CD4-positive, alpha-beta T cell treated with Interleukin-6 for 4 hours (primary cell): ENCODE results near the gene PLAC1.

Experiments used
- DNase-seq: peaks from one replicate; pipeline ENCODE4 v3.0.0-alpha.2; 2020; ENCODE audit warnings: mixed read lengths

The PLAC1 gene

DNA sequence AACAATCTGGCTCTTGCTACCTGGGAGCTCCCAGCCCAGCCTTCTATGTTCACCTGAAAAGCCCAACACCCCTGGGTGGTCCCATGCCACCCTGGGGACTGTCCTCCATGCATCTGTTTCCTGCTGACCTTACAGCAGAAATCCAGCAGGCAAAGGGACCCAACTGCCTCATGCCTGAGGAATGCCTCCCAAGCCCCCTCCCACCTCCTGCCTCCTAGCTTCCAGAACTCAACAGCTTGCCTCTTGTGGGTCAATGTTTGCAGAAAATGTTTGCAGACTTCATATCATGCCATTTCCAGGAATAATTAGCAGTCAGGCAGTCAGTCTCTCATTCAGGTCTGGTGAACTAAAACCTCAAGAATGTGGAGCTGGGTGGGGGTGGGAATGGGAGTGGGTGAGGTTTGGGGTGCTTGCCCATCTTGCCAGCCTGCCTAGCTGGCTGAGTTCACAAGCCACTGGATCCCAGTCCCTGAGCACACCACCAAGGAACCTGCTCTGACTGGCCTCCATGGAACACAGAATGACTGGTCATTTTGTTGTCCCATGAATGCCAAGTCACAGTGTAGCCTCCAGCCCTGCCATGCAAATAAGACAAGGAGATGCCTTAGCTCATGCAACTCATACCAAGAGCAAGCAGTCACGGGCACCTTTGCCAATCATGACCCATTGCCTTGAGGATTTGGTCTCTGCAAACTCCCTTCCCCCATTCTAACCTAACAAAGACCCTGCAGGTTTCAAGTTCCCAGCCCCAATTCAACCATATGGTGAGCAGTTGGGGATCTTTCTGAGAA, 12.1 kb upstream of the PLAC1 start:
- no peak for DNase-seq

DNA sequence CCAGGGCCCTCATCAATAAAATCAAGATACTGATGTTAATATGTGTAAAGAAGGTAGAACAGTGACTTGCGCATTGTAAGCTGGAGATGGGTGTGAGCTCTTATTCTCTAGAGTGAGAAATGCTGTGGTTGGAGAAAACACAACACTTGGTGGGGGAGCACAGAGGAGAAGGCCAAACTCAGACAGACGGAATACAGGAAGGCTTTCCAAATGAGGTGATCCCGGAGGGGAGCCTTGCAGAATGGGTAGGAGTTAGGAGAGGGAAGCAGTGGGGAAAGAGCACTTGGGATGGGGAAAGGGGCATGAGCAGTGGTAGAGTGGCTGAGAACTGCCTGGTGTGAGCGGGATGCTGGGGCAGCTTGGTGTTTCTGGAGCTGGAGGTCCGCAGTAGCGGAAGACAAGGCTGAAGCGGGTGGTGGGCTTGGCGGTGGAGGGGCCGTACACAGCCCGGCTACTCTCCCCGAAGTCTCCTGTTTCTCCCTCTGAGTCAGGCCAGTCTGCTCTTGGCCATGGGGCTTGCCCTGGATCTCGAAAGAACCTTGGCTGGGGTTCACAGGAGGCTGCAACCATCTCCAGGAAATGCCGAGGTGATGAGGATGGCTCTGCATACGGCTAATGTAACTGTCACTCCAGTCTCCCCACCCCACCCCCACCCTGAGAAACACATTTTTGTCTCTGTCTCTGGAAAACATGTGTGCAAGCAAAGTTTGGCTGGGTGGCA, 11.3 kb upstream of the PLAC1 start:
- no peak for DNase-seq

DNA sequence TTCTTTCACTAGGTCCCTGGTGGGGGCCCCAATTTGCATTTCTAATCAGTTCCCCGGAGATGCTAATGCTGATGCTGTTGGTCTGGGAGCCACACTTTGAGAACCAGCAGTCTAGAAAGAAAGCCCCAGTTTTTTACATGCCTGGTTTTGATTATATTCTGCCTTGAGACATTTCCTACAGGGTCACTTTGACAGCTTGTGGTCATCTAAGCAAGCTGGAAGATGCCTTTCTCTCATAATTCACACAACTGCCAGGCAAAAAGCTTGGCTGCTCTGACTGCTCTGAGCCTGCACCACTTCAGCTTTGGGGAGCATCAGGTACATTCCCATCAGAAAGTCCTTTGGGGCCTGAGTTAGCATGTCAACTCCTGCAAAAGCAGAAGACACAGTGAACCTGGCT, 5.9 kb upstream of the PLAC1 start:
- DNase-seq: no peak

DNA sequence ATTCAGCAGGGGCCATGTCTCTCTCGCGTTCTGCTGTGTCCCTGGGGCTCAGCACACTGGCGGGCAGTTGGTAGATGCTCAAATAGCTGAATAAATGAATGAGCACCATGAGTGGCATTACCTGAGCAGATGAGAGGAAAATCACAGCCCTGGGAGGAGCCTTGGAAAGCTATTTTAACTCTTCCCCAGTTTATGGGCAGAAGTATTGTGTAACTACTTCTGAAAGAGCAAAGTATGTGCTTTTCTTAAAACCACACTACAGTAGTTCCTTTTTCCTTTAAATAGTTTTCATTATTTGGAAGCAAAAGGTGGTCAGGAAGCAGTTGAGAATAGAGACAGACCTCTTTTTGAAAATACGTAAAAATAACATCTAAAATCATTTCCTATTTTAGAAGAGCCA, 3.0 kb upstream of the PLAC1 start:
- DNase-seq: no peak

DNA sequence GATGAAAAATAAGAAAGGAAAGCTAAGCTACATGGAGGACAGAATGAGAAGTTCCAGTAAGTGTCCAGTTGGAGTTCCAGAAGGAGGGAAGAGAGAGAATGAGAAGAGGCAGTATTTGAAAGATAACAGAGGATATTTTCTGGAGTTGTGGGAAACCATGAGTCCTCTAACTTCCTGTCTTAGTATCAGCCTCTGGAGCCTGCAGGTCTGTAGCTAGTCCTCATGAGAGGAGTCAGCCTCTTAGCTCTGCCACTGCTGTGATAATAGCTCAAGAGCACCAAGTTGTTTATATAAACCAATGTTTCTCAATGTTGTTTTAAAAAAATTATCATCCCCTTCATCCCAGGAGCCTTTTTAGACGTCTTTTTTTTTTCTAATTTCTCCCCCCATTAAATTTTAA, 2.4 kb upstream of the PLAC1 start:
- no peak for DNase-seq

DNA sequence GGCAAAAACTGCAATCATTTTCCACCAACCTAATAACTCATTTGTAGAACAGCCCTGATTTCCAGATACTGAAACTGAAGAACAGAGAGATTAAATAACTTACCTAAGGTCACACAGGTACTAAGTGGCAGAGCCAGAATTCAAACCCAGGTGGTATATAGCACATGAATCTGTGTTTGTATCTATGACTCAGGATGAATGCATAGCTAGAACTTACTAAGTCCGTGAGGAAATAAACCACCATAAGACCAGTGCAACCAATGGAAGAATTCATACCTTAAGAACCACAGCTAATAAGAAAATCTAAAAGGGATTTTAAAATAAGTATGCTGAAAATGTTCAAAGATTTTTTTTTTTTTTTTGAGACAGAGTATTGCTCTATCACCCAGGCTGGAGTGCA, 1.5 kb upstream of the PLAC1 start:
- no peak for DNase-seq

DNA sequence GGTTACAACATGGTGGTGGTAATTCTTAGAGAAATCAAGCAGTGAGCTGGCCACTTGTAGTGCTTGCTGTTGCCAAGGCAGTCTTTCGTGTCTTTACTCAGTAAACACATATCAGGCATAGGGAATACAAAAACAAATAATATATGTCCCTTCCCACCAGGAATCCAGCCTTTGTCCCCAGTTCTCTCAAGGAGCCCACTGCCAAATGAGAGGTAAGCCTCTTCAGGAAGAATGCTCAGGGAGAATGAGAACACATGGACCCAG, 421 bp upstream of the PLAC1 start:
- DNase-seq: no peak

DNA sequence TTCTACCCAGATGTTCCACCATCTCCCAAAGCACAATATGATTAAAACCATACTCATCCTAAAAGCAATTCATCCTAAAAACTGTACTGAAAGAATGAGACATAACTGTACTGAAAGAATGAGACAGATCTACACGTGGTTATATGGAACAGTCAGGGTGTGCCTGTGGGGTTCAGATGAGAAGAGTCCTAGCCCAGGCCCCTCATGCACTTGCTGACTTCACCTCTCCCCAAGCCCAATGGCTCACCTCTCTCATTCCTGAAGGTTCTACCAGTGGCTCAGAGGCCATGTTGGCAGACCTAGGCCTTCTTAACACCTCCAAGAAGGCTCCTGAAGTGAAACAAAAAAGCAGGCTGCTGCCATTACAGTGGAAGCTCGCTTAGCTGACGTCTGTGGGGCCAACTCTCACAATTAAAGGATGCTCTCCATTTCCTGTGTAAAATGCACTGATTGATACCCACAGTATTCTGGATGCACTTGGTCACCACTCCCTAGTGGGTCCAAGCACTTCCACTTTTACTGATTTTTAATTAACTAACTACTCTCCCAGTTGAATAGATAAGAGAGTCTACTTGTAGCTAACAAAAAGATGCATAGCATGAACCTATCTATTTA, 3.8 kb downstream of the PLAC1 start:
- DNase-seq: no peak

DNA sequence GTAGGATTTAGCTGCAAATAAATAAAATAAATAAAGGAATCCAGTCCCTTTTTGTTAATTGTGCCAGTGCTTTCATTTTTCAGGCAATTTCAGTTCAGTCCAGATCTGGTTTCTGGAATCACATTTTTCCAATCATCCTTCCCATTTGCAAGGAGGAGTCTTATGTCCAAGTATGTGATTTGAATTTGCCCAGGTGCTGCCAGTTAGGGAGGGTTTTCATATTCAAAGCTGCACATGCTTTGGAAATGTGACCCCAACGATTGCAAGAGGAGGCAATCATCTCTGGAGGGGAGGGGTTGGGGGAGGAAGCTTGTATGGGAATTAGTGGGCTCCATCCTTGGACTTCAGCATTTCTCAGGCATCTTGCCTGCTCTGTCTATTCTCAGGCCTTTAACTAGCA, 4.4 kb downstream of the PLAC1 start:
- DNase-seq: no peak

DNA sequence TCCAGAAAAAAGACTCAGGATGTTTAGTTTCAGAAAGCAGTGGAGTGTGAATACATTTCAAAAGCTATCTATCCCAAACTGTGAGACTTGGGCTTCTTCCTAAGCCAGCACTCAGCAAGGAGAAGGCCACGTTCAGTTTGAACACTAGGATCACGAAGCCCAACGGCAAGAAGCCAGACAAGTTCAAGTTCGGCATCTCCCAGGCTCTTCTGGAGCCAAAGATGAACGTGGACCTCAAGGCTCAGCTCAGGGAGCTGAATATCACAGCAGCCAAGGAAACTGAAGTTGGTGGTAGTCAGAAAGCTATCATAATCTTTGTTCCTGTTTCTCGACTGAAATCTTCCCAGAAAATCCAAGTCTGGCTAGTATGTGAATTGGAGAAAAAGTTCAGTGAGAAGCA, 7.6 kb downstream of the PLAC1 start:
- no peak for DNase-seq

DNA sequence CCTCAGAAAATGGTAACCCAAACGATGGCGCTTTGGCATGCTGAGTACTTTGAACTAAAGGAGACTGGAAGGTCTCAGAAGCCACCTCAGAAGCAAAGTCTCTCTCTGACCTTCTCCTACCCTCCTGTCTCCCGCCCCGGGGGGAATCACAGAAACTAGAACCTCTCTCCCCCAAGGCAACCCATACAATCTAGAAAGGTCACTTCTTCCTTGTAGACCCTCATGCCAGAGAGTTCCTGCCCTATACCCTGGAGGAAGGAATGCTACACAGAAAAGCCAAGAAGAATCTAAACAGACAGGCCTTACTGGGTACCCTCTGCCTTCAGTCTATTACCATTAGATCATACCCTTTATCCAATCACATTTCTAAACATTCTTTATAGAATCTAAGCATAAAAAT, 8.5 kb downstream of the PLAC1 start:
- DNase-seq: no peak

DNA sequence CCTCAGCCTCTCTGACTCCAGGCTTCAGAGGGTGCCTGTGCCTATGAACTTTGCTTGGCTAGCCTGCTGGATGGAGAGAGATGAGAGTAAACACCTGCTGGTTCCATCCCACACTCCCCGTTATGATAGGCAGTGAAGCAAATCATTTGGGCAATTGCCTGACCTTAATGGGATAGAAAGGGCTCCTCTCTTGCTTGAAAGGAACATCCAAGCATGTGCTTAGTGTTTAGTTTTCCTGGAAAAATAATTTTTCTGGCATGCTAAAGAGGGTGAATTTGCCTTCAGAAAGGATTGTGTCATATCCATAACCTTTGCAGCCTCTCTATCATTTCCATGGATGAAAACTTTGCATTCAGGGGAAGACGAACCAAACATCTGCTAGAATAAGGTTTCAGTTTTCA, 10.8 kb downstream of the PLAC1 start:
- DNase-seq: no peak

DNA sequence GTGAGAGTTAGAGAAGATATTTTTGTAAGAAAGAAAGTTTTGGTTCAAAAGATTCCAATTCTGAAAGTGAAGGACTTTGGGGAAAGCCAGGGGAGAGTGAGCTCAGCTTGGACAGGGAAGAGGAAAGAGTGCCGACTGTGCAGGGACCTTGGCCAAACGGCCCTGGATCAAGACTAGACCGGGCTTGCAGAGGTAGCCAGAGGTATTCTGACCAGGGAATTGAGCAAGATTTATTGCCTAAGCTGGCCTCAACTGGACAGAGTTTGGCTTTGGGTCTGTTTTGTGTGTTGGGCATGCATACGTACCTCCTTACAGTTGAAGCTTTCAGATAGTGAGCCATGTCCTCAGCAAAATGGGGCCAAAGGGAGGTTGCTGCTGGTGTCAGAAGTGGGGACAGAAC, 11.6 kb downstream of the PLAC1 start:
- no peak for DNase-seq

DNA sequence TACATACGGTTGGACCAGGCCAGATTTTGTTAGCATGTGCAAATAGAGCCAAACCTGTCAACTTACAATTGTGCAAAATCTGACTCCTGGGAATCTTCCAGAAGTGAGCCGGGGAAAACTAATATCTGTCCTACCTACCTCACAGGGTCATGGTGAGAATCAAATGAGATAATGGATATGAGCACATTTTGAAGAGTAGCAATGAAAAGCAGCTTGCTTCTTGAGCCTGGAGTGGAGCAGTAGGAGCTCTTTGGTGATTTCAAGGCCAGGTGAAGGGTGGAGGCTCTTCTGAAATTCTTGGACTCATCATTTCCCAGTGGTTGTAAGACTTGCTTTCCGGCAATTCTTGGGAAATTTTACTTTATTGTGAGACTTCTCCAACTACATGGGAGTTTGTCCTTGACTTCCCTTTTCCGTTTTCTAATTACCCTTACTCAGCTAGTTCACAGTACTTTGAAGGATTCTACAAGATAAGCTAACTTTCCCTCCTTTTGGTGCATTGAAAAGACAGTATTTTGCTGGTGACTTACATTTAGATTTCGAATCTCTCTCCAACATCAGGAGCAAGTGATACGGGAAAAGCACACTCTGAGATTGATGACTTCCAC, 12.2 kb downstream of the PLAC1 start:
- DNase-seq: no peak

DNA sequence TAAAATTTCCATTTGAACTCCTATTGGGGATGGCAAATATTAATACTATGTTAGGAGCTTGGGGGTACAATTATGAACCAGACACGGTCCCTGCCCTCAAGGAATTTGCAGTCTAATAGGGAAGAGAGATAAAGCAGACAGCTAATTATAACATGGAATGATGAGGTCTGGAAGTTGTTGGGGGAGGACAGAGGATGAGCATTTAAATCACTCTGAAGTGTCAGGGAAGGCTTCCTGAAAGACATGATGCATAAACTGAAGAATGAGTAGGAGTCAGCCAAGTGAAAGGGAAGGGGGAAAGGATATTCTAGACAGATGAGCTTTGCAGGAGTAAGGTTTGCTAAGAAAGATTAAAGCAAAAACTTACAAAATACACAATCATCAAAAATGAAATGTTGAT, 15.9 kb downstream of the PLAC1 start:
- DNase-seq: no peak

DNA sequence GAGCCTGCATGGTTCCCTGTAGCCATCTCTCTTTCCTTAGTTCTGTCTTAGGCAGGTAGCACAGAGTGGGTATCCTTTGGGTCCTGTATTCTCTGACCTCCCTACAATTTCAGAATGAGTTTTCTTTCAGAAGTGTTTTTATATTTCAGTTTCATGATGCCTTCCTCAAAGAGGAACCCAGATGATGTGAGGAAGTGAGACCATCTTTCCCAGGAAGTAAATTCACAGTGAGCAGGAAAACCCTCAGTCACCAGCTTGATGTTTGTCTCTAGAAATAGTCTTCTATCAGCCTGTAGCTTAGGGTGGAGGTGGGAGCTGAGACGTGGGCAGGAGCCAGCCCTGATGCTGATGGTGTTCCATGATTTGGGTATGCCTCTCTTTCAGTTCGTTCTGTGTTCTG, 16.9 kb downstream of the PLAC1 start:
- DNase-seq: no peak

DNA sequence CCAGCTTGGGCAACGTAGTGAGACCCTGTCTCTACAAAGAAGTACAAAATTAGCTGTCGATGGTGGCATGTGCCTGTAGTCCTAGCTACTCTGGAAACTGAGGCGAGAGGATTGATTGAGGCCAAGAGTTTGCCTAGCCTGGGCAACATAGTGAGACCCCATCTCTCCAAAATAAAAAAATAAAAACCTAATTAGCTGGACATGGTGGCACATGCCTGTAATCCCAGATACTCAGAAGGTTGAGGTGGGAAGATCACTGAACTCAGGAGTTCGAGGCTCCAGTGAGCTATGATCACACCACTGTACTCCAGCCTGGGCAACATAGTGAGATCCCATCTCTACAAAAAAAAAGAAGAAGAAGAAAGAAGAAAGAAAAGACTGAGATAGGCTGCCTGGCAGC, 17.4 kb downstream of the PLAC1 start:
- DNase-seq: no peak

DNA sequence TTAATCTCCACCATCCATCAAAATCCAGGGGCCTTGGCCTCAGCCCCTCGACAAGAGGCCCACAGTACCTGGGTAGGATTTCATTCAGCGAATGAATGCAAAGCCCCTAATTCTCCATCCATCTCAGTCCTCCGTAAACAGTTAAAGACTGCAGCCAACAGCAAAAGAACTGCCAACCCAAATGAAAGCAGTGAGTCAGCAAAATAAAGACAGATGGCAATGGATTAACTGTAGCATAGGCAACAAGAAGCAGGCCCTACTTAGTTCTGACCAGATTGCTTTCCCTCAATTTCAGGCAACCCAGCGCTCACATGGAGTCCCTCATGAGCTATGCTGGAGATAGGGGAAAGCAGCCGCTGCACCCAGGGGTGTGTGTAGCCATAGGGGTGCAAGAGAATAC, 21.4 kb downstream of the PLAC1 start:
- DNase-seq: no peak

DNA sequence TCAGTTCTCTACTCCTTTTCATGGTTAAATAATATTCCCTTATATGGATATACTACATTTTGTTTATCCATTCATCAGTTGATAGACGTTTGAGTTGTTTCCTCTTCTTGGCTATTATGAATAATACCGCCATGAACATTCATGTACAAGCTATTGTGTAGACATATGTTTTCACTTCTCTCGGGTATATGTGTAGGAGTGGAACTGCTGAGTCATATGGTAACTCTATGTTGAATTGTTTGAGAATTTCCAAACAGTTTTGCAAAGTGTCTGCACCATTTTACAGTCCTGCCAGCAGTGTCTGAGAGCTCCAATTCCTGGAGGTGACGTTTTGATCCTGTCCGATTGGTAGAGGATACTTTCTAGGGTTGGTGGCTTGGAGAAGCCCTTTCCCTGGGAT, 23.6 kb downstream of the PLAC1 start:
- no peak for DNase-seq

DNA sequence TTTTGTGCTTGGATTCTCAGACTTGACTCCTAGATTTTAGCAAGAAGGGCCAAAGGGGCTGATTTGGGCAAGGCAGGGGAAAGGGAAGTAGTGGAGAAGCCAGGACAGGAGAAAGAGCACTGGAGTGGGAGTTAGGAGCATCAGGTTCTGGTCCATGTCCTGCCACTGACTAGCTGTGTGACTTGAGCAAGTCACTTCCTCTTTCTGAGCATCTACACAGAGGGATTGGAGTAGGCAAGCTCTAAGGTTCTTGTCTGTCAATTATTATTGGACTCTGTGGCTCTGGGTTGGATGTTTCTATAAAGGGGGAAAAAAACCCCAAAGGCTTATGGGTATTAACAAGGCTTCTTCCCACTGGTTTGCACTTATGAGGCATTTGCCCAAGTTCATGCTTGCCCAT, 24.4 kb downstream of the PLAC1 start:
- DNase-seq: no peak

DNA sequence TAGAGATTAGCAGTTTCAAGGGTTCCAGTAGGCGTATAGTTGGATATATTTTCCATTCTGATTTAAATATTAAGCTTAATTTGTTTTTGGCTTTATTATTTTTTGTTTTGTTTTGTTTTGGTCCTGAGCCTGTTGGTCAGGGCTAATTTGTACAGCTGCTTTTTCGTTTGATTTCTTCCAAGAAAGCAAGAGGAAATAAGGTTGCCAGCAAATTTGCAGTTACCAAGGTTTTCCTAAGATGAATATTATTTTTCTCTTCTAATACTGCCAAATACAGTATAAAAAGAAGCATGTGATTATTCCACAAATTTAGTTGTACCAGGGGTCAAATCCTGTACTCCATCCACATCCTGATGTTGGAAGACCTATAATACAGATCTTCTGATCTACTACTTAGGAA, 24.9 kb downstream of the PLAC1 start:
- DNase-seq: no peak

DNA sequence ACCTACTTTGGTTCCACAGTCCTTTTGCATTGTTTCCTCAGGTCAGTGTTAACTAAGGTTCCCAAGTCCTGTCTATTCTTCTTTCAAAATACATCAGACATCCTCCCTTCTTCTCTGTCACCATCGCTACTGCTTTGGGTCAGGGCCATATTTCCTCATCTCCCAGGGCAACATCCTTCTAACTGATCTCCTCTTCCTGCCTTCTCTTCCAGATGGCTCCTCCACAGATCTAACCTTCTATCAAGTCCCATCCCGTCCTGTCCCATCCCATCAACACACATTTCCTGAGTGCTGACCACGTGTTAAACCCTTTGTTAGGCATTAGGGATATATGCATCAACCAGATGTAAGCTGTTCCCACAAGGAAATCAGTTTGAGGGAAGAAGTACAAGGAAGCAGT, 25.9 kb downstream of the PLAC1 start:
- DNase-seq: no peak

DNA sequence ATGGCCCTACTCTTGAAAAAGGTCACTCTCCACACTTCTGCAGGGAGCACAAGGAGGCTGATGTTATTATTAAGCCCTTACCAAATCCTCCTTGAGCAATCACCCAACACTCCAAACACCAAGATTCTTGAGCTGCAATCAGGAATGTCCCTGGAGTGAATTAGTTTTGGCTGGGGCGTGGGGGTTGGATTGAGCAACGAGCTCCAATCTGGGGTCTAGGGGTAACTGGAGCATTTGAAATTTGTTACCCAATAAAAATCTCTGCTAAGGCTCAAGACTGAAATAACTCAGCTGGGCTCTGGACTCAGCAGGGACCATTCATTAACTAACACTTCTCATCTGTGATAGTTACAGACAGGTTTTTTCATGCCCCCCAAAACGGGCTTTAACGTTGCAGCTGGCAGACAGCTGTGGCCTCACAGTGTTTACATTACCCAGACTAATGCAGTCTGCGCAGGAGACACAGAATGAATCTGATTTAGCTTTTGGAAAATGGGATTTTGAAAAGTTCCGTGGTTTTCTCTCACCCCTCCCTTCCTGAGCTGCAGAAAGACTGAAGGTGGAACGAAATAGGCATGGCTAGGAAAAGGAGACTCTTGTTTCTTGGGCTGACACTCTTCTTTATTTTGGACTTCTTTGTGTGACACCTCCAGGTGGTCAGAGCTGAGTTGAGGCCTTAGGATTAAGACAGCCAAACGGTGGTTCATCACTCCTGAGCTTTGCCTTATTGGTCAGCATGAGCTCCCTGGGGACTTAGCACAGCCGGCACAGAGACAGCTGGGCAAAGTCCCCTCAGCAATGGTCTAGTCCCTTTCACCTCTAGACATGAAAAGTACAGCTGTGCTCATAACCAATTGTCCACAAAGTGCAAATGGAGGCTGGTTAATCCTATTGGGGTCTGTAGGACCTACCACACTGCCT, 26.6 kb downstream of the PLAC1 start:
- DNase-seq: no peak
